Fibroblast of skin of left quadriceps (primary cell): ENCODE results near the gene ELAPOR1.
"Not testable (repeated sequence)": the region's sequence is repeated elsewhere in the genome, so short reads cannot be mapped to it uniquely, and the experiment has no call there.

ENCODE experiments used
- DNase-seq, 2 experiments: peaks; one replicate each; pipeline ENCODE4 v3.0.0-alpha.2; 2013; ENCODE audit warnings: low read depth in 2 of 2

The ELAPOR1 gene

GRCh38 chr1:109135940-109136339 is 22.0 kb downstream of the ELAPOR1 start:
- no peak for DNase-seq

DNA sequence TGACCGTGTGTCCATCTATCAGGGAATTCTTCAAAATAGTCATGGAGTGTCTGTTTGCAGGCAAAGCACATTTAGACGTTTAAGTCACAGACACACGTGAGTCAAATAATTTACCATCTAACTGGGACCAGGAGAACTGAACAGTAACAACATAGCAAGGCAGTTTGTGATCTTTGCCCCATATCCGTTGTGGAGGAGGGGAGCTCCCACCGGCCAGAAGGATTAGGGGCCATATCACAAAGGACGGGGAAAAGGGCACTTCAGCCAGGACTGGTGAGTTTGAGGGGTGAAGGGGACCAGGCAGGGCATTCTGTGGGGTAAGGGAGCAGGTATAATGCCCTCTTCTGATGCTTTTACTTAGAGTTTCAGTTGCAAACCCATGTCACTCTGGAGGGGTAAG is 22.9 kb downstream of the ELAPOR1 start:
- no peak for DNase-seq

GRCh38 chr1:109137958-109138357 is 24.0 kb downstream of the ELAPOR1 start:
- DNase-seq = no peak

- DNase-seq = no peak
Observed at GRCh38 chr1:109138358-109138757, 24.4 kb downstream of the ELAPOR1 start.

DNA sequence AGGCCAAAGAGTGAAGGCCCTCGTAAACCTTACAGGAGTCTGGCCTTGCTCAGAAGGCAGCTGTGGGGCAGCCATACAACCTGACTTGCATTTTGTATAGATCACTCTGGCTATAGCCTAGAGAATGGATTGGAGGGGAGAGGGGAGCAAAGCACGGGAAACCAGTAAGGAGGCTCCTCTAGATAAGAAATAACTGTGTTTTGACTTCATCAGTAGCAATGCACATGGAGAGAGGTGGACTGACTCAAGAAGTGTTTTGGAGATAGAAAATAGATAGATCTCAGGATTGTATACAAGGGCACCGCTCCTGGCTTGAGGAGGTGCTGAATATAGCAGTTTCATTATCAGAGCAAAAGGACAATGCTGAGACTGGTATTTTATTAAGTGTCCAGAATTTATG is 26.5 kb downstream of the ELAPOR1 start:
- DNase-seq = no peak

GRCh38 chr1:109142260-109142659 is 28.3 kb downstream of the ELAPOR1 start:
- DNase-seq = no peak

DNA sequence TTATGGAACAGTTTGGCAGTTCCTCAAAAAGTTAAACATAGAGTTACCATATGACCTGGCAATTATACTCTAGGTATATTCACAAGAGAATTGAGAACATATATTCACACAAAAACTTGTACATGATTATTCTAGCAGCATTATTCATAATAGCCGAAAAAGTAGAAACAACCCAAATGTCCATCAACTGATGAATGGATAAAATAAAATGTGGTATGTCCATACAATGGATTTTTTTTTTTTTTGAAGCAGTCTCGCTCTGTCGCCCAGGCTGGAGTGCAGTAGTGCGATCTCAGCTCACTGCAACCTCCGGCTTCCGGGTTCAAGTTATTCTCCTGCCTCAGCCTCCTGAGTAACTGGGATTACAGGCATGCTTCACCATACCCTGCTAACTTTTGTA is 28.8 kb downstream of the ELAPOR1 start:
- not testable (repeated sequence) for DNase-seq

DNA sequence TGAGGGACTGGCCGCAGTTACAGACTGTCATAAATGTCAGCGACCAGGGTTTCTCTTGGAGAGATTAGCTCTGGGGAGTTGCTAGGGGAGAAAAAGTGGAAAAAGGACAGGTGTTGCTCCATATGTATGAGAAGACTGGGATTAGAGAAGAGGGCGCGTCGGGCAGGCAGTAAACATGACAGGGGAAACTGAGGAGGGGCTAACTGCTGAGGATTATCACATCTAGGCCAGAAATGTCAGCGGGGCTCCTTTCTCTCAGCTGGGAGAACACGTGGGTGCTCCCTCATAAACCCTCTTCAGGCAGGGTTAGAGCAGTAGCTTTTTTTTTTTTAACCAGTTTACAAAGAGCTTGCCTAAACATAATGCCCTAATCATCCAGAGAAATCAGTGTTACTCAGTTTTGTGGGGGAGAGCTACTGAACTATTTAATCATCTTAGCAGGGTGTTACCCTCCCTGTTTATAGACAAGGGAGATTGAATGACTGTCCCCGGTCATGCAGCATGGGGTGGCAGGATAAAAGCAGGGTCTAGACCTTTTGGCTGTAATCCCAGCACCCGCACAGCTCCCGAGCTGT is 35.2 kb downstream of the ELAPOR1 start:
- no peak for DNase-seq

DNA sequence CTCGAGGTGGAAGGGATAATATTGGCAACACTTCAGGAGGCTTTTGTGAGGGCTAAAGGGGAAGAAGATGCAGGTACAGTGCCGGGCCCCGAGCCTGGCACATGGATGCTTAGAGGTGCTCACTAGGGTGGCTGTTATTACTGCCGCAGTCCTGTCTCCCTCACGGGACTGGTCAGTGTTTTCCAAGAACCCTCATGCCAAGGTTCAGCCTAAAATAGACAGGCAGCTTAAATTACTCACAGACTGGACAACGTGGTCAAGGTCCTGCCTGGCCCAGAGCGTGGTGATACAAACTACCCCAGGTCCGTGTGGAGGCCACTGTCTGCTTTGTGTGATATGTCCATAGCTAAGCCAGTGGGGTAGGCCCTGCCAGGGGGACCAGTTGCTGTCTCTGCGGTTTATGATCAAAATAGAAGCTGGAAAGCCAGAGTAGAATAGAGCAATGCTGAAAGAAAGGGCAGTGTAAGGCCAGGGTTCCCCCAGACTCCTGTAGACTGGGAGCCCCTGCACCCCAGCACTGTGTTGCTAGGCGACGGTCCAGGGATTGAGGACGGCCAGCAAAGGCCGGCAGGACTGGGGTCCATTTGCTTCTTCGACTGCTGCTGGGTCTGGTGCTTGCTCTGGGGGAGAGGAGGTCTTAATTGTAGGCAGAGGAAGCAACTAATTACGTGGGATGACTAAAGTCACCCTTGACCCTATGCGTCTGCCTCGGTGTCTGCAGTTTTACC is 36.1 kb downstream of the ELAPOR1 start:
- no peak for DNase-seq

- DNase-seq = peak in 1 of 2 experiments; percentile 20
Observed at GRCh38 chr1:109151146-109151990, 37.5 kb downstream of the ELAPOR1 start.

GRCh38 chr1:109152196-109152595 is 38.3 kb downstream of the ELAPOR1 start:
- DNase-seq = no peak

GRCh38 chr1:109156916-109157385 is 43.0 kb downstream of the ELAPOR1 start:
- DNase-seq = no peak

GRCh38 chr1:109158433-109158832 is 44.5 kb downstream of the ELAPOR1 start:
- no peak for DNase-seq

DNA sequence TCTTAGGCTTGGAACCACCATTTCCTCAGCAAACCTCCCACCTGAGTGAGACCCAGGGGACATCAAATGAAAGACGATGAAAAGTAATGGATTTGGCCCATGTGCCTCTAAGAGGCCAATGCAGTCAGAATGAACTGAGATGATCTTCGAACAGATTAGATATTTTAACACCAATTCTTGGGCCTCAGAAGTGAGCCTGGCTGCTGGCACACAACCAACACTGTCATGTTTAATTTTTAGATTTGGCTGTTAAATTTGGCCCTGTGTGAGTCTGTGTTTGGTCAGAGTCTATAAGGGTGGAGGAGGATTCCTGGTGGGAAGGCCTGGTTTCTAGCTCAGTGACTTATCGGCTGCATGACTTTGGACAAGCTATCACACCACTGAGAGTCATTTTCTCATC is 45.4 kb downstream of the ELAPOR1 start:
- DNase-seq = no peak

DNA sequence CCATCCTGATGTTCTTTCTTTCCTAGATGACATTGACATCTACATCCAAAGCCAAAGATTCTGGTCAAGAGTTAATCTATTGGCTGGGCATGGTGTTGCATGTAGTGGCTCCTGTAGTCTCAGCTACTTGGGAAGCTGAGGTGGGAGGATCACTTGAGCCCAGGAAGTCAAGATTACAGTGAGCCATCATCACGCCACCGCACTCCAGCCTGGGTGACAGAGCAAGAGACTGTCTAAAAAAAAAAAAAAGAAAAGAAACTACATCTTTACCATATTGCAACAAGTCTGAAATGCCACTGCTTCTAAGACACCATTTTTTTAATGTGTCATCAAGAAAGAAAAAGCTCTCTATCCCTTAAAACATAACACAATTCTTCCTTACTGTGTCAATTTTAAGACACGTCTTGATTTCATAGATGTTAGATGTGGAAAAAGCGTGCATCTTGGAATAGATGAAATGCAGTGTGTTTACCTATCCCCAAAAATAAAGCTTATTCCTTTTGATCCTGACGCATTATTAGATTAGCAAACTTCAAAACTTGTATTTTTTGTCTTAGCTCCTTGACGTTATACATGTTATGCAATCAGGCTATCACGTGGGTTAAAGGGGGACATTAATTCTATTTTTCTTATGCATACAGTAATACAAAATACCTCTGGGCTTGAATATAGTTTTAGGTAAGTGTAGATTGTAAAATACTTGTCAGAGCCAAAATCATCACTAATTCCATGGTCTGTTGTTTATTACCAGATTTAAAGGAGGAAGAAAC is 46.3 kb downstream of the ELAPOR1 start:
- DNase-seq = no peak

GRCh38 chr1:109161858-109162606 is 48.1 kb downstream of the ELAPOR1 start:
- peak; percentile 79 for DNase-seq

- DNase-seq = no peak
Observed at GRCh38 chr1:109162626-109163025, 48.7 kb downstream of the ELAPOR1 start.

DNA sequence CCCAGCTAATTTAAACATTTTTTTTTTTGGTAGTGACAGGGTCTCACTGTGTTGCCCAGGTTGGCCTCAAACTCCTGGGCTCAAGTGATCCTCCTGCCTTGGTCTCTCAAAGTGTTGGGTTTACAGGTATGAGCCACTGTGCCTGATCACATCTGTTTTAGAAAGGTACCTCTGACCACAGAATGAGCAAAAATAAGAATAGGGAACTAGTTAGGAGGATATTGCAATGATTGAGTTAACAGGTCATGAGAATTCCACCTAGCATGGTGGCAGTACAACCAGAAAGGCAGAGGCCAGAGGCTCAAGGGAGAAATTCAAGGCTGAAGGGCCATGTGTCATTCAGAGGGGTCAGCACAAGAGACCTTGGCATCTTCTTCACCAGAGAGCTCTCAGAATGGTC is 49.6 kb downstream of the ELAPOR1 start:
- DNase-seq = no peak
